Measurements from ENCODE around the gene B4GALT6. TPM values are rescaled to one million over a fixed set of nuclear protein-coding genes. Genes with fewer than 3 reads are reported as not detected.

Gene B4GALT6
- total RNA-seq, 4 donors from 2014 or later, result 1.7 to 4.2 (median 2.5) TPM

DNA sequence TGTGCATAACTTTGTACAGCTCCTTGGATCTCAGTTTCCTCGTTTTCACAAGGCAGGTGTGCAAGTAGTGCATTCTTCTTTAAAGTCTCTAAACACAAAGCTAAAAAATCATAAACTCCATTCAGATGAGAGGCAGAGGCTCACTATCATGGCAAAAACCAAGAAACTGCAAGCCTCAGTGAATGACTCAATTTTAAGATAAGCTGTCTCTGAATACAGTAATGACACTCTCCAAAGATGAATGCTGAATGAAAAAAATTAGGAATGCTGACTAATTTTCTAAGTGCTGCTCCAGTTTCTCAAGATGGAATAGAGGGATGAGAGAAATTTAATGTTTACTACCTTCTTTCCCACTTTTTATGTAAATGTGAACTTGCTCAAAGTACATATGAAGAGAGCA lies 17.2 kb downstream of the B4GALT6 start:
- TF ChIP-seq, protein P1, sequence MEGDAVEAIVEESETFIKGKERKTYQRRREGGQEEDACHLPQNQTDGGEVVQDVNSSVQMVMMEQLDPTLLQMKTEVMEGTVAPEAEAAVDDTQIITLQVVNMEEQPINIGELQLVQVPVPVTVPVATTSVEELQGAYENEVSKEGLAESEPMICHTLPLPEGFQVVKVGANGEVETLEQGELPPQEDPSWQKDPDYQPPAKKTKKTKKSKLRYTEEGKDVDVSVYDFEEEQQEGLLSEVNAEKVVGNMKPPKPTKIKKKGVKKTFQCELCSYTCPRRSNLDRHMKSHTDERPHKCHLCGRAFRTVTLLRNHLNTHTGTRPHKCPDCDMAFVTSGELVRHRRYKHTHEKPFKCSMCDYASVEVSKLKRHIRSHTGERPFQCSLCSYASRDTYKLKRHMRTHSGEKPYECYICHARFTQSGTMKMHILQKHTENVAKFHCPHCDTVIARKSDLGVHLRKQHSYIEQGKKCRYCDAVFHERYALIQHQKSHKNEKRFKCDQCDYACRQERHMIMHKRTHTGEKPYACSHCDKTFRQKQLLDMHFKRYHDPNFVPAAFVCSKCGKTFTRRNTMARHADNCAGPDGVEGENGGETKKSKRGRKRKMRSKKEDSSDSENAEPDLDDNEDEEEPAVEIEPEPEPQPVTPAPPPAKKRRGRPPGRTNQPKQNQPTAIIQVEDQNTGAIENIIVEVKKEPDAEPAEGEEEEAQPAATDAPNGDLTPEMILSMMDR (IDR thresholded peaks at IDR 0.05; ENCODE audit: low read depth), result no peak

GRCh38 chr18:31666055-31666454 lies 18.3 kb downstream of the B4GALT6 start:
- TF ChIP-seq, protein P1 (IDR thresholded peaks at IDR 0.05; ENCODE audit: low read depth), result no peak

GRCh38 chr18:31664101-31664500 lies 20.3 kb downstream of the B4GALT6 start:
- TF ChIP-seq, protein P1 (IDR thresholded peaks at IDR 0.05; ENCODE audit: low read depth), result no peak

DNA sequence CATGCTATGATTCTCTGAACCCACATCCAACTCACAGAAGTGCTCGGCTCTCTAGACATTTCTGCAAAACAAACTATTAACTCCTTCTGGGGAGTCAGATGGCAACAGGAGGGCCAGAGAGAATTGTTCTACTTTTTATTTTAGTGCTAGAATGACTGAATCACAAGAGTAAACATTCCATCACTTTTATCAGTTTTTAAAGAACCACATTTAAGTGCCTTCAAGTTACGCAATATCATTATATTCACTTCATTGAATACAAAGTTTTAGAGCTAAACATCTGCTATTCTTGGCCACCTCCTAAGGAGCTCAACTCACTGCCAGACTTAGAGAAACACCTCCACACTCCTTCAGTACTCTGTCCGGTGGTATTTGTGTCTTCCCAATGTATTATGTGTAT lies 22.4 kb downstream of the B4GALT6 start:
- TF ChIP-seq, protein P1 (IDR thresholded peaks at IDR 0.05; ENCODE audit: low read depth), result no peak

DNA sequence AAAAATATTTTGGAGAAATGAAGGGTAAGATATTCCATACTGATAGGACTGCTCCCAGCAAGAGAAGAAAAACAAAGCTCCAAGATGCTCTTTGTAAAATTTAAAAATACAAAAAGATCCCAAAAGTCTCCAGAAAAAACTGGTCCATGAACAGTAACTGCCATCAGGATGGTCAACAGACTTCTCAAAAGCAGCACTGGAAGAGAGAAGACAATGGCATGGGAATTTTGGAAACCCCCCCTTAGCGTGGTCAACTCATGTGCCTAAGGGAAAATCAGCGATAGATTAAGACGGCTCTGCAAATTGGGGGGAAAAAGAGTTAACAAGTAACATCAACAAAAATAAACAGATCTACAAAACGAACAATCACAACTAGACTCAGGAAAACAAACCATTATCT lies 23.6 kb downstream of the B4GALT6 start:
- TF ChIP-seq, protein P1 (IDR thresholded peaks at IDR 0.05; ENCODE audit: low read depth), result no peak

- TF ChIP-seq, protein P1 (IDR thresholded peaks at IDR 0.05; ENCODE audit: low read depth), result no peak
Observed at GRCh38 chr18:31659576-31660177, 24.7 kb downstream of the B4GALT6 start.

GRCh38 chr18:31658670-31659575 lies 25.5 kb downstream of the B4GALT6 start:
- TF ChIP-seq, protein P1 (IDR thresholded peaks at IDR 0.05; ENCODE audit: low read depth), result no peak
